ENCODE data around the gene MTG2. TPM values are rescaled to one million over a fixed set of nuclear protein-coding genes. Genes with fewer than 3 reads are reported as not detected.

The MTG2 gene
- total RNA-seq, 1 experiment from 2014 or later, result 110 TPM

- intact Hi-C loops (cut with micrococcal nuclease; ENCODE audit: unreplicated experiment), result no loop called here
- no peak overlapping the region for H3K4me3 Mint-ChIP-seq (ENCODE audit: unreplicated experiment)
- ChIA-PET POLR2A (no interaction called here), CTCF (no interaction called here)
- H3K27me3 Mint-ChIP-seq (ENCODE audit: insufficient read depth, unreplicated experiment), result no peaks in the 10 kb centered on the region
- H3K36me3 ChIP-seq (ENCODE audit: control insufficient read depth, insufficient read depth, low read length), result peaks cover 5% of the 10 kb centered on the region
- no peaks in the 10 kb centered on the region for H3K9me3 Mint-ChIP-seq (ENCODE audit: unreplicated experiment)
- no peaks in the 10 kb centered on the region for H3K9me3 ChIP-seq
- DNase-seq, result no peak
- H3K27me3 ChIP-seq (replicated peaks; ENCODE audit: control insufficient read depth, insufficient read depth, low read length), result no peaks in the 10 kb centered on the region
- BruUV-seq (replicated peaks), result no TSS peak
- H3K4me1 ChIP-seq, result no peaks in the 10 kb centered on the region
- no peak overlapping the region for H3K4me3 ChIP-seq (ENCODE audit: low read depth, low read length)
- no peak overlapping the region for H3K27ac Mint-ChIP-seq (ENCODE audit: unreplicated experiment)
- no peaks in the 10 kb centered on the region for H3K4me1 Mint-ChIP-seq (ENCODE audit: low read depth, unreplicated experiment)
- TF ChIP-seq CTCF (IDR thresholded peaks at IDR 0.05; ENCODE audit: insufficient read depth in 1 of 2, low read depth in 1 of 2, low read length in 1 of 2, severe bottlenecking in 1 of 2, unreplicated experiment in 1 of 2), result no peak
- H3K36me3 Mint-ChIP-seq (ENCODE audit: insufficient read depth, unreplicated experiment), result peaks cover 72% of the 10 kb centered on the region
Measured at GRCh38 chr20:62195075-62195405, 12.2 kb downstream of the MTG2 start.

- H3K27ac Mint-ChIP-seq (ENCODE audit: unreplicated experiment), result no peak overlapping the region
- H3K9me3 Mint-ChIP-seq (ENCODE audit: unreplicated experiment), result no peaks in the 10 kb centered on the region
- H3K4me3 Mint-ChIP-seq (ENCODE audit: unreplicated experiment), result no peak overlapping the region
- H3K36me3 Mint-ChIP-seq (ENCODE audit: insufficient read depth, unreplicated experiment), result peaks cover 72% of the 10 kb centered on the region
- BruUV-seq (replicated peaks), result no TSS peak
- Histone ChIP-seq H3K9me3 (no peaks in the 10 kb centered on the region), H3K36me3 (ENCODE audit: control insufficient read depth, insufficient read depth, low read length) (peaks cover 5% of the 10 kb centered on the region), H3K27me3 (replicated peaks; ENCODE audit: control insufficient read depth, insufficient read depth, low read length) (no peaks in the 10 kb centered on the region), H3K4me1 (no peaks in the 10 kb centered on the region), H3K4me3 (ENCODE audit: low read depth, low read length) (no peak overlapping the region)
- intact Hi-C loops (cut with micrococcal nuclease; ENCODE audit: unreplicated experiment), result no loop called here
- DNase-seq, result no peak
- POLR2A ChIA-PET, result no interaction called here
- H3K27me3 Mint-ChIP-seq (ENCODE audit: insufficient read depth, unreplicated experiment), result no peaks in the 10 kb centered on the region
- no peak for TF ChIP-seq CTCF (IDR thresholded peaks at IDR 0.05; ENCODE audit: insufficient read depth in 1 of 2, low read depth in 1 of 2, low read length in 1 of 2, severe bottlenecking in 1 of 2, unreplicated experiment in 1 of 2)
- no peaks in the 10 kb centered on the region for H3K4me1 Mint-ChIP-seq (ENCODE audit: low read depth, unreplicated experiment)
- CTCF ChIA-PET, result interaction anchor here (0.7 kb wide), 1 partner anchor 1985 kb away, joined by 3 read pairs; no protein-coding TSS in a partner anchor
Measured at GRCh38 chr20:62195736-62196135, 12.9 kb downstream of the MTG2 start.

DNA sequence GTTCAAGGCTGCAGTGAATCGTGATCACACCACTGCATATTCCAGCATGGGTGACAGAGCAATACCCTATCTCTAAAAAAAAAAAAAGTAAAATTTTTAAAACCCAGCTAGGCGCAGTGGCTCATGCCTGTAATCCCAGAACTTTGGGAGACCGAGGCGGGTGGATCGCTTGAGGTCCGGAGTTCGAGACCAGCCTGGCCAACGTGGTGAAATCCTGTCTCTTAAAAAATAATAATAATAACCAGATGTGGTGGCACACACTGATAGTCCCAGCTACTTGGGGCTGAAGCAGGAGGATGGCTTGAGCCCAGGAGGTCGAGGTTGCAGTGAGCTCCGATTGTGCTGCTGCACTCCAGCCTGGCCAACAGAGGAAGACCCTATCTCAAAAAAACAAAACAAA lies 13.5 kb downstream of the MTG2 start:
- no peaks in the 10 kb centered on the region for H3K27me3 Mint-ChIP-seq (ENCODE audit: insufficient read depth, unreplicated experiment)
- no peak overlapping the region for H3K4me3 Mint-ChIP-seq (ENCODE audit: unreplicated experiment)
- no peaks in the 10 kb centered on the region for H3K27me3 ChIP-seq (replicated peaks; ENCODE audit: control insufficient read depth, insufficient read depth, low read length)
- ChIA-PET POLR2A (no interaction called here), CTCF (interaction anchor here (0.7 kb wide), 1 partner anchor 1986 kb away, joined by 3 read pairs; no protein-coding TSS in a partner anchor)
- no peaks in the 10 kb centered on the region for H3K9me3 ChIP-seq
- BruUV-seq (replicated peaks), result no TSS peak
- DNase-seq, result no peak
- H3K4me3 ChIP-seq (ENCODE audit: low read depth, low read length), result no peak overlapping the region
- TF ChIP-seq CTCF (IDR thresholded peaks at IDR 0.05; ENCODE audit: insufficient read depth in 1 of 2, low read depth in 1 of 2, low read length in 1 of 2, severe bottlenecking in 1 of 2, unreplicated experiment in 1 of 2), result no peak
- no peaks in the 10 kb centered on the region for H3K9me3 Mint-ChIP-seq (ENCODE audit: unreplicated experiment)
- intact Hi-C loops (cut with micrococcal nuclease; ENCODE audit: unreplicated experiment), result no loop called here
- peaks cover 73% of the 10 kb centered on the region for H3K36me3 Mint-ChIP-seq (ENCODE audit: insufficient read depth, unreplicated experiment)
- no peaks in the 10 kb centered on the region for H3K4me1 Mint-ChIP-seq (ENCODE audit: low read depth, unreplicated experiment)
- H3K36me3 ChIP-seq (ENCODE audit: control insufficient read depth, insufficient read depth, low read length), result peaks cover 6% of the 10 kb centered on the region
- no peaks in the 10 kb centered on the region for H3K4me1 ChIP-seq
- no peak overlapping the region for H3K27ac Mint-ChIP-seq (ENCODE audit: unreplicated experiment)

Measured in Caco-2 (cell line).